Muscle layer of colon (tissue), 2 donors: ENCODE results near the gene LDLRAD4.

Experiments
- H3K27ac ChIP-seq: one replicate; pipeline ENCODE4 v1.7.0; 2013; ENCODE audit warnings: low read depth, mild to moderate bottlenecking, low read length, moderate library complexity
- H3K27me3 ChIP-seq, 2 donors: one replicate each; pipeline ENCODE4 v1.7.0; 2013; ENCODE audit warnings: low read length in 2 of 2, mild to moderate bottlenecking in 2 of 2; ENCODE audit not compliant: insufficient read depth in 2 of 2, control insufficient read depth in 1 of 2
- H3K36me3 ChIP-seq: one replicate; pipeline ENCODE4 v1.7.0; 2013; ENCODE audit warnings: mild to moderate bottlenecking, low read length; ENCODE audit not compliant: insufficient read depth
- H3K4me1 ChIP-seq: one replicate; pipeline ENCODE4 v1.7.0; 2013; ENCODE audit warnings: mild to moderate bottlenecking, low read length; ENCODE audit not compliant: insufficient read depth
- H3K4me3 ChIP-seq, 2 donors: one replicate each; pipeline ENCODE4 v1.7.0; 2013; ENCODE audit warnings: low read length in 2 of 2, low read depth in 1 of 2, mild to moderate bottlenecking in 1 of 2, moderate library complexity in 1 of 2
- H3K9ac ChIP-seq: one replicate; pipeline ENCODE4 v1.7.0; 2013; ENCODE audit warnings: low read length
- H3K9me3 ChIP-seq: one replicate; pipeline ENCODE4 v1.7.0; 2013; ENCODE audit warnings: mild to moderate bottlenecking, low read length
- donor health status: abdominal sarcoma.
- donor health status: Adenocarcinoma of cecum.

The LDLRAD4 gene

GRCh38 chr18:13381331-13381730 lies 162.8 kb downstream of the LDLRAD4 start:
- Histone ChIP-seq H3K4me3 (peak overlapping the region in 1 of 2 donors; percentile 52), H3K36me3 (no peaks in the 10 kb centered on the region), H3K27me3 (no peaks in the 10 kb centered on the region), H3K4me1 (peaks cover 50% of the 10 kb centered on the region), H3K9ac (no peak overlapping the region), H3K27ac (peak overlapping the region; percentile 84), H3K9me3 (no peaks in the 10 kb centered on the region)

GRCh38 chr18:13381944-13382365 lies 163.4 kb downstream of the LDLRAD4 start:
- Histone ChIP-seq H3K4me1 (peaks cover 50% of the 10 kb centered on the region), H3K36me3 (no peaks in the 10 kb centered on the region), H3K27me3 (no peaks in the 10 kb centered on the region), H3K27ac (peak overlapping the region; percentile 84), H3K9ac (peak overlapping the region; percentile 10), H3K4me3 (peak overlapping the region; percentile 41 to 52), H3K9me3 (no peaks in the 10 kb centered on the region)

- Histone ChIP-seq H3K4me1 (peaks cover 47% of the 10 kb centered on the region), H3K36me3 (no peaks in the 10 kb centered on the region), H3K9me3 (no peaks in the 10 kb centered on the region), H3K9ac (peak overlapping the region; percentile 10), H3K4me3 (peak overlapping the region; percentile 41 to 52), H3K27me3 (no peaks in the 10 kb centered on the region), H3K27ac (peak overlapping the region; percentile 84)
Measured at GRCh38 chr18:13382366-13382953, 163.9 kb downstream of the LDLRAD4 start.

- H3K27me3 ChIP-seq: no peaks in the 10 kb centered on the region
- peaks cover 1% of the 10 kb centered on the region for H3K36me3 ChIP-seq
- peak overlapping the region in 1 of 2 donors; percentile 52 for H3K4me3 ChIP-seq
- H3K9me3 ChIP-seq: no peaks in the 10 kb centered on the region
- peak overlapping the region; percentile 84 for H3K27ac ChIP-seq
- peak overlapping the region; percentile 10 for H3K9ac ChIP-seq
- peaks cover 40% of the 10 kb centered on the region for H3K4me1 ChIP-seq
Measured at GRCh38 chr18:13382954-13383827, 164.6 kb downstream of the LDLRAD4 start.

- Histone ChIP-seq H3K36me3 (peaks cover 12% of the 10 kb centered on the region), H3K4me1 (peaks cover 14% of the 10 kb centered on the region), H3K27ac (no peak overlapping the region), H3K27me3 (no peaks in the 10 kb centered on the region), H3K4me3 (no peak overlapping the region), H3K9me3 (no peaks in the 10 kb centered on the region), H3K9ac (no peak overlapping the region)
Measured at GRCh38 chr18:13386891-13387801, 168.6 kb downstream of the LDLRAD4 start.

- Histone ChIP-seq H3K9ac (no peak overlapping the region), H3K4me1 (peaks cover 7% of the 10 kb centered on the region), H3K4me3 (no peak overlapping the region), H3K27ac (no peak overlapping the region), H3K36me3 (peaks cover 12% of the 10 kb centered on the region), H3K9me3 (no peaks in the 10 kb centered on the region), H3K27me3 (no peaks in the 10 kb centered on the region)
Measured at GRCh38 chr18:13387855-13388548, 169.4 kb downstream of the LDLRAD4 start.

GRCh38 chr18:13388586-13389490 lies 170.3 kb downstream of the LDLRAD4 start:
- Histone ChIP-seq H3K9ac (no peak overlapping the region), H3K4me1 (no peaks in the 10 kb centered on the region), H3K36me3 (peaks cover 12% of the 10 kb centered on the region), H3K9me3 (no peaks in the 10 kb centered on the region), H3K27ac (no peak overlapping the region), H3K27me3 (no peaks in the 10 kb centered on the region), H3K4me3 (no peak overlapping the region)

- Histone ChIP-seq H3K27me3 (no peaks in the 10 kb centered on the region), H3K9ac (no peak overlapping the region), H3K27ac (no peak overlapping the region), H3K36me3 (peaks cover 12% of the 10 kb centered on the region), H3K9me3 (no peaks in the 10 kb centered on the region), H3K4me3 (no peak overlapping the region), H3K4me1 (peaks cover under 1% of the 10 kb centered on the region)
Measured at GRCh38 chr18:13389491-13390131, 171.1 kb downstream of the LDLRAD4 start.

- Histone ChIP-seq H3K36me3 (peaks cover 12% of the 10 kb centered on the region), H3K9me3 (no peaks in the 10 kb centered on the region), H3K27me3 (no peaks in the 10 kb centered on the region), H3K4me1 (peaks cover 6% of the 10 kb centered on the region), H3K27ac (no peak overlapping the region), H3K9ac (no peak overlapping the region), H3K4me3 (no peak overlapping the region)
Measured at GRCh38 chr18:13390196-13390595, 171.6 kb downstream of the LDLRAD4 start.

- no peaks in the 10 kb centered on the region for H3K9me3 ChIP-seq
- H3K36me3 ChIP-seq: peaks cover 12% of the 10 kb centered on the region
- H3K4me1 ChIP-seq: peaks cover 6% of the 10 kb centered on the region
Measured at GRCh38 chr18:13390711-13391110, 172.2 kb downstream of the LDLRAD4 start.

More at GRCh38 chr18:13390711-13391110, 172.2 kb downstream of the LDLRAD4 start:
- no peak overlapping the region for H3K9ac ChIP-seq
- H3K27ac ChIP-seq: no peak overlapping the region
- H3K27me3 ChIP-seq: no peaks in the 10 kb centered on the region
- H3K4me3 ChIP-seq: no peak overlapping the region
